Thoracic aorta (tissue), 2 donors: ENCODE measurements around the gene ISG20. TPM values are rescaled to one million over a fixed set of nuclear protein-coding genes. Genes with fewer than 3 reads are reported as not detected.

Experiments
- ATAC-seq: fragments of 150-250 bp; one replicate; pipeline ENCODE4 v1.8.0; 2017; ENCODE audit warnings: low read depth; ENCODE audit not compliant: insufficient number of reproducible peaks, low FRiP score
- DNase-seq: peaks from one replicate; pipeline ENCODE4 v3.0.0-alpha.2; 2020; ENCODE audit warnings: low spot score
- H3K27ac ChIP-seq, 2 donors: fragments of 200-600 bp; sonication (generic); 1 replicate in 1 of 2; 2 replicates in 1 of 2; pipeline ENCODE4 v1.5.1; 2016; ENCODE audit warnings: mild to moderate bottlenecking in 2 of 2, moderate library complexity in 2 of 2
- H3K27me3 ChIP-seq: fragments of 200-600 bp; sonication (generic); replicated peaks from 2 replicates; pipeline ENCODE4 v1.6.0; 2016; ENCODE audit warnings: mild to moderate bottlenecking; ENCODE audit not compliant: insufficient read depth
- H3K36me3 ChIP-seq: fragments of 200-600 bp; sonication (generic); one replicate; pipeline ENCODE4 v1.5.1; 2016
- H3K4me1 ChIP-seq, 2 donors: fragments of 200-600 bp; sonication (generic); 1 replicate in 1 of 2; 2 replicates in 1 of 2; pipeline versions ENCODE4 v1.5.1 to v1.6.0; 2016; ENCODE audit warnings: low read depth in 2 of 2, mild to moderate bottlenecking in 1 of 2; ENCODE audit not compliant: control insufficient read depth in 1 of 2
- H3K4me3 ChIP-seq: fragments of 200-600 bp; sonication (generic); 2 replicates; pipeline ENCODE4 v1.5.1; 2016; ENCODE audit warnings: mild to moderate bottlenecking
- H3K9me3 ChIP-seq: fragments of 200-600 bp; sonication (generic); 2 replicates; pipeline ENCODE4 v1.5.1; 2016
- CTCF ChIP-seq: fragments of 200-600 bp; sonication (generic); IDR thresholded peaks from one replicate; pipeline ENCODE4 v1.5.1; 2019; ENCODE audit warnings: antibody characterized with exemption
- total RNA-seq, 2 donors: library from RNA; depleted of rRNA; stranded (reverse); fragments of >200 nt; gene quantifications; one replicate each; pipeline versions ENCODE4 v1.1.0 to v1.2.3, GENCODE V29; 2016

The ISG20 gene
- total RNA-seq, 2 donors from 2014 or later: 16.2 to 32.1 TPM

- Histone ChIP-seq H3K27me3 (no peaks in the 10 kb centered on the region), H3K9me3 (no peaks in the 10 kb centered on the region), H3K4me1 (peaks cover 15 to 34% of the 10 kb centered on the region in 2 donors), H3K27ac (no peak overlapping the region), H3K4me3 (no peak overlapping the region), H3K36me3 (no peaks in the 10 kb centered on the region)
- ATAC-seq (no peak), DNase-seq (no peak)
- peak; percentile 92 for TF ChIP-seq CTCF
These were observed 18.7 kb downstream of the ISG20 start for GRCh38 chr15:88657326-88658069.

GRCh38 chr15:88658070-88658965, 19.5 kb downstream of the ISG20 start:
- no peak for TF ChIP-seq CTCF
- no peak overlapping the region for H3K27ac ChIP-seq
- no peaks in the 10 kb centered on the region for H3K27me3 ChIP-seq
- no peaks in the 10 kb centered on the region for H3K9me3 ChIP-seq
- peaks cover 19 to 39% of the 10 kb centered on the region in 2 donors for H3K4me1 ChIP-seq
- H3K4me3 ChIP-seq: no peak overlapping the region
- ATAC-seq (no peak), DNase-seq (no peak)
- H3K36me3 ChIP-seq: no peaks in the 10 kb centered on the region

GRCh38 chr15:88658972-88659931, 20.4 kb downstream of the ISG20 start:
- H3K4me3 ChIP-seq: no peak overlapping the region
- no peaks in the 10 kb centered on the region for H3K27me3 ChIP-seq
- TF ChIP-seq CTCF: no peak
- no peaks in the 10 kb centered on the region for H3K36me3 ChIP-seq
- no peak for ATAC-seq
- H3K4me1 ChIP-seq: peaks cover 19 to 39% of the 10 kb centered on the region in 2 donors
- peak overlapping the region in 1 of 2 donors; percentile 54 for H3K27ac ChIP-seq
- DNase-seq: no peak
- H3K9me3 ChIP-seq: no peaks in the 10 kb centered on the region

GRCh38 chr15:88661041-88661700, 22.4 kb downstream of the ISG20 start:
- DNase-seq (no peak), ATAC-seq (no peak)
- Histone ChIP-seq H3K4me3 (no peak overlapping the region), H3K36me3 (no peaks in the 10 kb centered on the region), H3K4me1 (peaks cover 19 to 39% of the 10 kb centered on the region in 2 donors), H3K27me3 (no peaks in the 10 kb centered on the region), H3K27ac (no peak overlapping the region), H3K9me3 (no peaks in the 10 kb centered on the region)
- no peak for TF ChIP-seq CTCF
